ENCODE measurements around the gene SLC12A7.
"Not testable (repeated sequence)": the region's sequence is repeated elsewhere in the genome, so short reads cannot be mapped to it uniquely, and the experiment has no call there.

Gene SLC12A7

DNA sequence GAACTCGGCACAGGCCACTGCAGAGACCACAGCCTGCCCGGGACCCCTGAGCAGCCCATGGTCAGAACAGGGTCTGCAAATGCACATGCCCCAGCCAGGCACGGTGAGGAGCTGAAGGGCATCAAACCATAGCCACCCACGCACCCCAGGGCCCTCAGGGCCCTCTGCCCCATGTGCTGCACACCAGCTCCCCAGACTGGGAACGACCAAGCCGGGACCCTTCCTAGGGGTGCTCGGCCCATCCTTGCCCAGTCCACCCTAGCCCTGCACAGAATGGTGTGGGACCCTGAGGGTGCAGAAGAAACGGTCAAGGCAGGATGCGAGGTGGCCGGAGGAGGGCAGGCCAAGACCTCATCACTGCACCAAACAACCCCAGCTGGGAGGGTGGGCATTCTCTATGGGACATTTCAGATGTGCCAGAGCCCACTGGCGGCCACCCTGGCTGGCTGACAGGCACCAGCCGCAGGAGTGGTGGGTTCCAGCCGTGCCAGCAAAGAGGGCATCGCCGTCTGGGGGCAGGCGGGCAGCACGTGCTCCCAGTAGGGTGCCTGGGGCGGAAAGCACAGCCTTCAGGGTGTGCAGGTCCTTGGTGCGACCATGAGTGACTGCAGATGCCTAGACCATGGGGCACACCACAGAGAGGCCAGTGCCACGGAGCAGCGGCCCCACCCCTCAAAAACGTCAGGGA lies 16.4 kb downstream of the SLC12A7 start:
- no peak for DNase-seq

DNA sequence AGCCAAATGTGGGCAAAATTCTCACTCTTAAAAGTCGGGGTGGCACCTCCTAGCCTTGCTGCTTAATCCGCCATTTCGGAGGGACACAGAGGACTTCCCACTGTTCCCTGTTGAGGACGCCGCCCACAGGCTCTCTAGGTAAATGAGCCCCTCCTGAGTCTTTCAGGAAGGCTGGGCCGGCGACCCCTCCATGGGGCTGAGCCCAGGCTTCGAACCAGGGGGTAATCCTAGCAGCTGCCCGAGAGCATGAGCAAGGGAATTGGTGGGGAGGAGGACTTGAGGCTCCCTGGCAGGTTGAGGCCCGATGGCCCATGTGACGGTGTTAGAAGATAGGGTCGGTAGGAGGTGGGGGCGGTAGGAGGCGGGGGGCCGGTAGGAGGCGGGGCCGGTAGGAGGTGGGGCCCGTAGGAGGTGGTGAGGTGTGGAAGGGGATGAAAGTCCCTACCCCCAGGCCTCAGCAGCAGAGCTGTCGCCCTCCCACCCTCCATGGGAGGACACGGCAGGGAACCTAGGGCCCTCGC lies 17.1 kb downstream of the SLC12A7 start:
- no peak for DNase-seq

- no peak for DNase-seq
Measured at GRCh38 chr5:1093361-1093760, 18.5 kb downstream of the SLC12A7 start.

- DNase-seq, result no peak
Measured at GRCh38 chr5:1092122-1092521, 19.7 kb downstream of the SLC12A7 start.

- no peak for DNase-seq
Measured at GRCh38 chr5:1091632-1092031, 20.2 kb downstream of the SLC12A7 start.

GRCh38 chr5:1090538-1090937 lies 21.3 kb downstream of the SLC12A7 start:
- DNase-seq, result no peak

GRCh38 chr5:1089621-1090040 lies 22.2 kb downstream of the SLC12A7 start:
- DNase-seq, result no peak

DNA sequence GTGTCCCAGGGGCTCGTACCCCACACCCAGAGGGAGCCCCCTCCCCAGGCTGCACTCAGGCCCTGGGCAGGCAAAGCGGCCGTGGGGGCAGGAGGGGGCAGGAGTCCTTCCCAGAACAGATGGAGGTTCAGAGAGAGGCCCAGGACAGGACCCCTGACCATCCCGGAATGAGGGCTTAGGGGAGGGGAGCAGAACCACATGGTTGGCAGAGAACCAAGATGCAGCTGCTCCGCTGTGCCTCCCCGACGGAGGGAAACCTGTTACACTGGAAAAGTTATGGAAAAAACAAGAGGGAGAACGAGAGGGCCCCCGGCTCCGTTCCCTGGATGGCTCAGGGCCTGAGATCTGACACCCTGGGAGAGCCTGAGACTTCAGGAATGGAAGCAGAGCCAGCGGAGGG lies 22.7 kb downstream of the SLC12A7 start:
- DNase-seq, result no peak

DNA sequence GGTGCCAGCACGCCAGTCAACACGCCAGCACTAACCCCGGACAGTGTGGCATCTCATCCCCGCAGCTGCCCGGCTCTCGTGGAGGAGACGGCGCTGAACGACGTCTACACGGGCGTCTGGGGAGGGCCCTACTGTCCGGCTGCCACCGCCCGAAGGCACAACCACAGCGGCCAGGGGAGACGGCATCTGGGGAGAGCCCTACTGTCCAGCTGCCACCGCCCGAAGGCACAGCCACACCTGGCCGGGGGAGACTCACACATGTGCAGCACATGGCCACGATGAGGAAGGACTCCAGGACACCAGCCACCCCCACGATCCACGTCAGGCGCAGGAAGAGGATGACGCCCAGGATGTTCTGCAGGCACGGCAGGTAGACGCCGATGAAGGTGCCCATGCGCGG lies 23.1 kb downstream of the SLC12A7 start:
- no peak for DNase-seq

DNA sequence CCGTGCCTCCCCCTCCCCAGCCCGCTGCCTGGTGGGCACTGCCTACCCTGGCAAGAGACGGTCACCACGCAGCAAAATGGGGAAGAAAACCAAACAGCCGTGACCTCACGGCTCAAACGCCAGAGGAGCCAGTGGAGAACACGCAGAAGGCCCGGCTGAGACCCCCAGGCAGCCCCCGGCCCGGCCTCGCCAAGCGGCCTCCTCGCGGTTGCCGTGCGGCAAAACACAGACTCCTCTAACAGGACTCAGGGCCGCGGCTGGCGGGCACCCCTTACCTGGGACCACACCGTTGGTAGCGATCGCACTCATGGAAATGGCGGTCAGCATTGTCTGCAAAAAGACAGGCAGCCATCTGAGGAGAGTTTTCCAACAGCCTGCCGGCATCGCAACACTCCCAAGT lies 23.8 kb downstream of the SLC12A7 start:
- DNase-seq, result no peak

GRCh38 chr5:1087428-1087827 lies 24.4 kb downstream of the SLC12A7 start:
- no peak for DNase-seq

DNA sequence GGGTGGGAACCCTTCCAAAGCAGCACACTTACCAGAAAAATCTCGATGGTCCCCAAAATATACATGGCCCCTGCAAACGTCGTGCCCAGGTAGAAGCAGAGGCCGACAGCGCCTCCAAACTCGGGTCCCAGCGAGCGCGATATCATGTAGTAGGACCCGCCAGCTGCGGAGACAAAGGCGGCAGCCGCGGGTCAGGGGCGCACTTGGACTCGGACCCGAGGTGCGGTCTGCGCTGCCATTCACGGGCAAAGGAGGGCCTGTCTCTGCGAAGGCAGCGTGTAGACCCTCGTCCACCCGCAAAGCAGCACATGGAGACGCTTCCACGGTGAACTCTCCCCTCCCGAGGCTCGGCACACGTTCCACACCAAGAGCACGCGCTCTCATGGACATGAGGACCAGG lies 25.0 kb downstream of the SLC12A7 start:
- no peak for DNase-seq

GRCh38 chr5:1086137-1086536 lies 25.7 kb downstream of the SLC12A7 start:
- DNase-seq, result no peak

GRCh38 chr5:1085391-1085790 lies 26.5 kb downstream of the SLC12A7 start:
- DNase-seq, result no peak

DNA sequence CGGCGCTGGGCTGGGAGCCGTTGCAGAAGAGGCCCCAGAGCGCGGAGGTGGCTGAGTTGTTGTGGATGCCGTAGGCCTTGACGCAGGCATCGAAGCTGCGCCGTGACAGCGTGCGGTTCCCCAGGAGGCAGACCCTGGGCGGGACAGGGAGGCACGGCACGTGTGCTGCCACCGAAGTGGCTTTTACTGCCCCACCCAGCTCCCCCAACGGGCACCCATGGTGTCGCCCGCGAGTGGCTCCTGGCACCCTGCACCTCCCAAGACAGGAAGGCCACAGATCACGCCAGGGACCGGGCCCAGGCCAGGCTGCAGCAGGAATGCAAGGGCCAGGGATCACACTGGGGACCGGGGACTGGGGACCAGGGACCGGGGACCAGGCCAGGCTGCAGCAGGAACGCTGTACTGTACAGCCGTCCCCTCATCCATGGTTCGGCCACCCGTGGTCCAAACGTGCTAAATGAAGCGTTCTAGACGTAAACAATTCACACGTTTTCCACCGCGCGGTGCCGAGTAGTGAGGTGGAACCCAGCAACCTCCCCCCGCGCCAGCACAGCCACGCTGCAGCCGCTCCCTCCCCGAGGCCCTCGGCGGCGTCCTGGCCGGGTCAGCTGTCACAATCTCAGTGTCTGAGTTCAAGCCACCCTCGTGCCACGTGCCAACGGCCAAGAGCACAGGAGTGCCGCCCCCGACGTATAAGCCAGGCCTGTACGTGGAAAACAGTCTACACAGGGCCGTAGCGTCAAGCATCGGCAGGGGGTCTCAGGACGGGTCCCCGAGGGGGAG lies 27.8 kb downstream of the SLC12A7 start:
- DNase-seq, result no peak

- not testable (repeated sequence) for DNase-seq
Measured at GRCh38 chr5:1083026-1083425, 28.8 kb downstream of the SLC12A7 start.

- DNase-seq, result no peak
Measured at GRCh38 chr5:1081519-1081918, 30.3 kb downstream of the SLC12A7 start.

GRCh38 chr5:1080432-1080831 lies 31.4 kb downstream of the SLC12A7 start:
- DNase-seq, result no peak

- no peak for DNase-seq
Measured at GRCh38 chr5:1079961-1080360, 31.9 kb downstream of the SLC12A7 start.

DNA sequence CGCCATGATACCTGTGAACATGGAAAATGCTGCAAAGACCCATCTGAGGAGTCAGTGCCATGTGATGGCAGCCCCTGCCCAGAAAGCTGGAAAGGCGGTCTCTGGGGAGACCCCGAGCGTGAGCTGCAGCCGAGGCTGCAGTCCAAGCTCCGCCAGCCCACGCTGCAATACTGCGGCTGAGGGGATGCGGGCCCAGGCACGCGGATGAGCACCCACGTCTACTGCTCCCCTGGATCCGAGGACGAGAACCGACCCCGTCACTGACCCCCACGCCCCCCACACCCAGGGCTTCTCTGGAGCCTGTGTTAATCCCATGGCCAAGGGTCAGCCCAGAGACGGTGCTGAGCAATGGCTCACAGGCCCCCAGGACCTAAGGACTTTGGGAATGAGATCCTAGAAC lies 32.4 kb downstream of the SLC12A7 start:
- DNase-seq, result no peak

DNA sequence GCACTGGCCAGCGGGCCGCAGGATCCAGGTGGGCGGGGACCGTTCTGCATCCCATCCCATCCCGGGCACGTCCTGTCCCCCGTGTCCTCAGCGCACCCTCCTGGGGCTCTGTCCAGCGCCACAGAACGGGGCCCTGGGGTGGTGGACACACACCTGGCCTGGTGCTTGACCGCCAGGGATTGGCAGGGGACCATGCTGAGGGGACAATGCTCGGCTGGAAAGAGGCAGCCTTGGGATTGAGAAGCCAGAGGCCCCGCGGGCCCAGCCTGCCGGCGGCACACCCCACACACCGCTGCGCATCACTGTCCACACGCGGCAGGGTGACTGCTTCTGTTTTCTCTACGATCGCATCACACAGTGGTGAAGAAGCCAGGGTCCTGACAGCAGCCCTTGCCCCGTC lies 33.0 kb downstream of the SLC12A7 start:
- DNase-seq, result no peak

DNA sequence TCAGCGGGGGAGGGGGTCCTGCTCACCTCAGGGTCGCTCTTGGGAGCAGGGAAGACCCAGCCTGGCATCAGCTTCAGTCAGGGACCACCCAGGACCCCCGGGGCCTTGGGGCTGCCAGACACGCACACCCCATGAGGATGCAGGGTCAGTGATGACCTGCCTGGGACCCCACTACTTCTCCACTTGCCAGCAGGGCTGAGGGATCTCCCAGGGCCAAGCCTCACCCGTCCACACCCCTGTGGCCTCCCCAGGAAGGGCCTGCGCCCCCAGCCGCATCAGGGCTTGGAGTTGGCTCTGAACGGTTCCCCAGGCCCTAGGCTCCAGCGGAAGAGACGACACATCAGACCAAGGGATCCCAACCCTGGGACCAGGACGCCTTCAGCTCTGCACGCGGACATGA lies 33.7 kb downstream of the SLC12A7 start:
- no peak for DNase-seq

DNA sequence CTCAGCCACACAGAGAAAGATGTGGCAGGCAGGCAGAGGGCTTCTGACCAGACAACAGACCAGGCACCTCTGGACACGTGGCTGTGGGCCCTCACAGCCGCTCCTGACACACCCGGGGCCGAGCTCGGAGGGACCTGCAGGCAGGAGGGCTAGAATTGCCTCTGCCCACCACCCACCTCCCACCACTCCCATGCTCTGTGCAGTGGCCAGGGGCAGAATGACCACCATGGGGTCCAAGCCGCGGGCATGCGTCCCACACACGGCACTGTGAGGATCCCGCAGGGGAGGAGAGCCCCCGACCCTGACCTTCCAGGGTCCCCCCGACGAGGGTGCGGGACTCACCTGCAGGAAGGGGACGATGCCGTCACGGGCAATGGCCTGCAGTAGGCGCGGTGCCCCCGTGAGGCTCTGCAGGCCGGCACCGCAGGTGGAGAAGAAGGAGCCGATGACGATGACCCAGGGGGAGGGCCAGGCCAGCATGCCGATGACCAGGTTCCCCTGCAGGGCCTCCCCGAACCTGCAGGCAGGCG lies 34.3 kb downstream of the SLC12A7 start:
- DNase-seq, result no peak

DNA sequence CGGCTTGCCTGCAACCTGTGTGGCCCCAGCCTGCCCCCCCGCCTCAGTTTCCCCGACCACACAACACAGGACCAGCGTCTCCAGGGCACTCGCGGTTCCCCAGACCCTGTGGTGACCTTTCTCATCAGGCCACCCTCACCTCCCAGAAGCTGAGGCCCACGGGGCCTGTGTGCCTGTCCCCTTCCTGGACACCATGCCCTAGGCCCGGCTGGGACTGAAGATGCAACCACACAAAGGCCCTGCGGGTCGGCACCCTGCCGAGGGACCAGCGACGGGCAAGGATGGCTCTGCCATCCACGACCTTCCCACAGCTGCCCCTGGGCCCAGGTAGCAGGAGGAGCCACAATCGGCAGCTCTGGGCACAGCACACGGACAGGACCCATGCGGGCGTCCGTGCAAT lies 34.8 kb downstream of the SLC12A7 start:
- no peak for DNase-seq
